ENCODE data around the gene POLR1E.

The POLR1E gene

DNA sequence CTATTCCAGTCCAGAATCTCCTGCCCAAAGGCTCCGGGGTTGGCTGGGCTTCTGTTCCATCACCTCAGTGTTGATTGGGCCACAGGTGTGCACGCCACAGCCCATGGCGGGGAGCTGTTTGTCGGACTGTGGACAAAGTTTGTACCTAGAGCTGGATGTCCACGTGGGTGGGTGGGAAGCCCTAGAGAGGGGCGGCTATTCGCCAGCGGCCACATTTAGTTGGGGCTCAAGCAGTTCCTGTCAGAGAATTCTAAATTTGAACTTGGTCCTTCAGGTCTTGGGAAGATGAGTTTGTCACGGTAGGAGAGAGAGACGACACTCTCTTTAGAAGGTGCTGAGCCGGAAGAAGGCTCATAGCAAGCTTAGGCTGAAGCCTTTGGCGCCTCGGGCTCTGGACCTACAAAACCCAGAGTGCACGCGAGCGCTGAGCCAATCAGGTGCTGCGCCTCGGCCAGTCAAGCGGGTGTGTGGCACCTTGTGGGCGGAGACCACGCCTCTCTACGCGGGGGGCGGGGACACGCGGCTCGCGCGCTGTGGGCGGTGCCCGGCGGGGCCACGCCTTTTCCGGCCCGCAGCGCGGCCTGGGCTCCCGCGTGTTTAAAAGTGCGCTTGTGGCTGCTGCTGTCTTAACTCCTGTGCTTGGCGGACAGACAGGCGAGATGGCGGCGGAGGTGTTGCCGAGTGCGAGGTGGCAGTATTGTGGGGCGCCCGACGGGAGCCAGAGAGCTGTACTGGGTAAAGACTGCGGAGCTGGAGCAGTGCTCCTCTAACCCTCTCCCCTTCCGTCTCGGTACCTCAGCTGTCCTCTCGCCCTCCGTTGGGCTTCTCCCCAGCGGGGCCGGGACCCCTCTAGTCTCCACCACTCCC, at the start of gene POLR1E:
Gene POLR1E (plus strand): TSS at position 560 of the 867 bp plus-strand sequence. CDS start 100 bp downstream, at position 660.
- peak; percentile 87 for DNase-seq (ENCODE audit: low read depth, low spot score)
- peak within 1 kb of the TSS; percentile 71 for H3K27ac ChIP-seq

DNA sequence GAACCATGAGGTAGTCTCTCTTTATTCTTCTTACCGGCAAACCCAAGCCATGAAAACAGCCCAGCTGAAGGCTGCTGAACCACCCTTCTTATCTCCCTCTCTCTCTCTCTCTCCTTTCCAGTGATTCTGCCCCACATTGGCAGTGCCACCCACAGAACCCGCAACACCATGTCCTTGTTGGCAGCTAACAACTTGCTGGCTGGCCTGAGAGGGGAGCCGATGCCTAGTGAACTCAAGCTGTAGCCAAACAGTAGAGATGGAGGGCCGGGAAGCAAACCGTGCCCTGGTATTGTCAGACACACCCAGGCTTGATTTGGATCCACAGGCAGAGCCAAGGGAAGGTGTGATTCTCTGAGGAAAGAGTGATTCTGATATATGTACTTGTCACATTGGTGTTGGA, 49.2 kb upstream of the POLR1E start:
- no peak overlapping the region for H3K27ac ChIP-seq
- no peak for DNase-seq (ENCODE audit: low read depth, low spot score)

DNA sequence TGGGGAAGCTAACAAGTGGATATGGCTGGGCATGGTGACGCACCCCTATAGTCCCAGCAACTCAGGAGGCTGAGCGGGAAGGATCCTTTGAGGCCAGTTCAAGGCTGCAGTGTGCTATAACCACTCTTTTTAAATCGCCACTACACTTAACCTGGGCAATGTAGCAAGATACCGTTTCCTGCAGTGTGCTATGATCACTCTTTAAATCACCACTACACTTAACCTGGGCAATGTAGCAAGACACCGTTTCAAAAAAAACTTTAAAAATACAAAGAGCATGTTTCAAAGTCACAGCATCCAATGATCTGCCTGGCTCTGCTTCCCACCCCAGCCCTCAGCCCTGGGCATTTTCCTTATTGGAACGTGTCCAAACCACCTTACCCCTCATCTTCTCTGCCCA, 48.7 kb upstream of the POLR1E start:
- no peak for DNase-seq (ENCODE audit: low read depth, low spot score)
- H3K27ac ChIP-seq: no peak overlapping the region

- DNase-seq (ENCODE audit: low read depth, low spot score): no peak
- H3K27ac ChIP-seq: no peak overlapping the region
Measured at GRCh38 chr9:37437621-37438020, 48.1 kb upstream of the POLR1E start.

- no peak for DNase-seq (ENCODE audit: low read depth, low spot score)
- H3K27ac ChIP-seq: no peak overlapping the region
Measured at GRCh38 chr9:37438359-37438758, 47.4 kb upstream of the POLR1E start.

GRCh38 chr9:37441776-37442370, 43.9 kb upstream of the POLR1E start:
- H3K27ac ChIP-seq: no peak overlapping the region
- no peak for DNase-seq (ENCODE audit: low read depth, low spot score)

DNA sequence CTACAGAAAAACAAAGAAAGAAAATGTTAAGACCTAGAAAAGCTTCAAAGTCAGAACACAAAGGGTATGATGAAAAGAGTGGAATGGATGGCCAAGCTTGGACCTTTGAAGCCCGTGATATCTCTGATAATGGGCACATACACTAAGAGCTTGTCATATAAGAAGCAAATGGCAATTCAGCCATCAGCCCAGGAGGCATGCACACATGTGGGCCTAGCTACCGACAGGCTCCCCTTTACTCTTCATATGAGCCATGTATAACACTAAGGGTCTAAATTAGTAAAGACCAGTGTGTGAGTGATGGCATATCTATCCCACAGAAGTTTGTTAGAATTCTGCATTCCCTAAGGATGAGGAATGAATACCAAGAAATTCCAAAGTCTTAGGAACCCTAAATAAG, 43.2 kb upstream of the POLR1E start:
- no peak overlapping the region for H3K27ac ChIP-seq
- no peak for DNase-seq (ENCODE audit: low read depth, low spot score)

DNA sequence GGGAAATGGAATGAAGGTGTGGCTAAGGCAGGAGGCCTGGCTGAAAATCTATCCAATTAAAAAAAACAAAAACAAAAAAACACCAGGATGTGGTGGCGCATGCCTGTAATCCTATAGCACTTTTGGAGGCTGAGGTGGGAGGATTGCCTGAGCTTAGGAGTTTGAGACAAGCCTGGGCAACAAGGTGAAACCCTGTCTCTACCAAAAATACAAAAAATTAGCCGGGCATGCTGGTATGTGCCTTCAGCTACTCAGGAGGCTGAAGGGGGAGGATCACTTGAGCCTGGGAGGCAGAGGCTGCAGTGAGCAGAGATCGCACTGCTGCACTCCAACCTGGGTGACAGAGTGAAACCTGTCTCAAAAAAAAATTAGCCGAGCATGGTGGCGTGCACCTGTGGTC, 42.2 kb upstream of the POLR1E start:
- DNase-seq (ENCODE audit: low read depth, low spot score): no peak
- H3K27ac ChIP-seq: no peak overlapping the region

DNA sequence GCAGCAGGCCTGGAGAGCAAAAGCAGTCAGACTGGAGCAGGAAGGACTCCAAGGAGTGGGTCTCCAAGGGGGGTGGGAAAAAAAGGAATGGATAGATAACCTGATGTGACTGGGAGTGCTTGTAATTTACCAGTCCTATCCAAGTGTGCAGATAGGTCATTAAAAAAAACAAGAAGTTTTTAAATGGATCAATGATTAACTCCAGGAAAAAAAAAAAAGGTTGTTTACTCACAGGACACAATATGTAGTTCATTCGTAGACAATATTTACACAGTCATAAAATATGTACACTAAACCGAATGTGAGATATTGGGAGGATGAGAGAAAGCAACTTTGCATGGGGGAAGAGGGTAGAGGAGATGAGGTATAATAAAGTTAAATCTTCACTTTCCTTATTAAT, 40.9 kb upstream of the POLR1E start:
- no peak overlapping the region for H3K27ac ChIP-seq
- DNase-seq (ENCODE audit: low read depth, low spot score): no peak

DNA sequence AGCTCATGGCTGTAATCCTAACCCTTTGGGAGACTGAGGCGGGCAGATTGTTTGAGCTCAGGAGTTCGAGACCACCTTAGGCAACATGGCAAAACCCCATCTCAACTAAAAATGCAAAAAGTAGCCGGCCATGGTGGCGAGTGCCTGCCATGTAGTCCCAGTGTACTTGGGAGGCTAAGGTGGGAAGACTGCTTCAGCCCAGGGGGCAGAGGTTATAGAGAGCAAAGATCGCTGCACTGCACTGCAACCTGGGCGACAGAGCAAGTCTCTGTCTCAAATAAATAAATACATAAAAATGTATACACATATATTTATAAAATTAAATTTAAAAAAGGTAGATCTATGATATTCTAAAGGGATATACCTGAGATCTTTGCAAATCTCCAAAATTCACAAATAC, 39.9 kb upstream of the POLR1E start:
- no peak for DNase-seq (ENCODE audit: low read depth, low spot score)
- no peak overlapping the region for H3K27ac ChIP-seq

DNA sequence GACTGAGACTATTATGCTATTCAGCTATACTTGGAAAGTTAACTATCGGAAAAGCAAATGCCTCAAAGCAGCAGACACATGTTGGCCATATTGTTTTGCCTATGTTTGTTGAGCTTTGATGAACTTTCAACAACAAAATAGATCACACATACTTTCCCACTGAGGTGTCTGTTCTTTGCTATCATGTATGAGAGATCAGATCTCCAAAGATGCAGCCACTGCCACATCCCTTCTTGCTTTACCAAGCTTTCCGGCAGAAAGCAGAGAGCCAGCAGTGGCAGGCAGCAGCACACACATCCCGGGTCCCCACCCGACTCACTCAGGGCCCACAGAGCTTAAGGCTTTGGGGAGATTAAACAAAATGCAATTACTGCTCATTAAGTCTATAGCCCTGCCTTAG, 39.3 kb upstream of the POLR1E start:
- no peak overlapping the region for H3K27ac ChIP-seq
- no peak for DNase-seq (ENCODE audit: low read depth, low spot score)

DNA sequence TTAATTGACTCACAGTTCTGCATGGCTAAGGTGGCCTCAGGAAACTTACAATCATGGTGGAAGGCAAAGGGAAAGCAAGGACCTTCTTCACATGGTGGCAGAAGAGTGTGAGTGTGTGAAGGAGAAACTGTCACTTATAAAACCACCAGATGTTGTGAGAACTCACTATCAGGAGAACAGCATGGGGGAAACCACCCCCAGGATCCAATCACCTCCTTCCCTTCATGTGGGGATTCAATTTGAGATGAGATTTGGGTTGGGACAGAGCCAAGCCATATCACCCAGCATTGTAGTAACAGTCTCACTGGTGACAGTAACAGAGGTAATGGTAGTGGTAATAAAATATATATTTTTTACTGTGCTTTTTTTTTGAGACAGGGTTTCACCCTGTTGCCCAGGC, 38.6 kb upstream of the POLR1E start:
- no peak for DNase-seq (ENCODE audit: low read depth, low spot score)
- no peak overlapping the region for H3K27ac ChIP-seq

- DNase-seq (ENCODE audit: low read depth, low spot score): no peak
- no peak overlapping the region for H3K27ac ChIP-seq
Measured at GRCh38 chr9:37449862-37450632, 35.7 kb upstream of the POLR1E start.

GRCh38 chr9:37451628-37452027, 34.1 kb upstream of the POLR1E start:
- no peak for DNase-seq (ENCODE audit: low read depth, low spot score)
- no peak overlapping the region for H3K27ac ChIP-seq

GRCh38 chr9:37452611-37453010, 33.1 kb upstream of the POLR1E start:
- H3K27ac ChIP-seq: no peak overlapping the region
- no peak for DNase-seq (ENCODE audit: low read depth, low spot score)

GRCh38 chr9:37453827-37454226, 31.9 kb upstream of the POLR1E start:
- H3K27ac ChIP-seq: peak overlapping the region; percentile 19
- DNase-seq (ENCODE audit: low read depth, low spot score): no peak

GRCh38 chr9:37454238-37454637, 31.5 kb upstream of the POLR1E start:
- peak overlapping the region; percentile 19 for H3K27ac ChIP-seq
- DNase-seq (ENCODE audit: low read depth, low spot score): no peak

- DNase-seq (ENCODE audit: low read depth, low spot score): no peak
- H3K27ac ChIP-seq: no peak overlapping the region
Measured at GRCh38 chr9:37455884-37456647, 29.7 kb upstream of the POLR1E start.

GRCh38 chr9:37456817-37457216, 28.9 kb upstream of the POLR1E start:
- DNase-seq (ENCODE audit: low read depth, low spot score): no peak
- no peak overlapping the region for H3K27ac ChIP-seq

DNA sequence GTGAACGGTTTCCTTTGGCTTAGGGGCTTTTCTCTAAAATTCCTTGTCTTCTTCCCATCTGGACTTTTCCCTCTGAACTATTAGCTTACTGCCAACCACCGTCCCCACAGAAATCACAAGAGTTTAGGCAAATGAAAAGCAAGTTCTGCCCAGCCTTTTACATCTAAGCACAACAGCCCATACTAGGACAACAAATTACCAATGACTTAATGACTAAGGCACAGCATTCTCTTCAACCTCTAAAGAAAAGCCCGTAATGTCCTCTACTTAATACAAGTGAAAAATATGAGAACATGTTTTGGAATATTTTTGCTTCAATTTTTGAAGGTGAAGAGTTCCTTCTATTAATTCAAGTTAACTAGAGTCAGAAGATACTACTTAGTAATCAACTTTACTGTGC, 21.7 kb upstream of the POLR1E start:
- no peak for DNase-seq (ENCODE audit: low read depth, low spot score)

More for the DNA sequence above, 21.7 kb upstream of the POLR1E start:
- H3K27ac ChIP-seq: peak overlapping the region; percentile 92

Measured in epithelial cell of prostate (primary cell).